ENCODE results near the gene PI16. TPM values are rescaled to one million over a fixed set of nuclear protein-coding genes. Genes with fewer than 3 reads are reported as not detected.

PI16 gene
- polyA plus RNA-seq, 2 donors, result 1.9 to 2.7 TPM

DNA sequence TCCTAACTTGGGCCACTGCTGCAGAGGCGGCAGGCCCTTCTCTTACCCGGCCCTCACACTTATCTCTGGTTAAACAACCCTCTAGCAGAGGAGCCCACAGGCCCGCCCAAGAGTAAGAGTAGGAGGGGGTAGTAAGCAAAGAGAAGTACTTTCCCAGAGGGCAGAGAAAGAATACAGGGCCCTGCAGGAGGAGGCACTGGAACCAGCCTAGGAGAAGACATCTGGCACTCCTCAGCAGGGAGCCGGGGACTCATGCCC, 21.4 kb downstream of the PI16 start:
- 86 to 89% methylated on average over 4 of the region's 4 CpGs for WGBS, 2 donors
- H3K27ac ChIP-seq (ENCODE audit: low read depth in 2 of 2, low read length in 1 of 2), result no peak overlapping the region

DNA sequence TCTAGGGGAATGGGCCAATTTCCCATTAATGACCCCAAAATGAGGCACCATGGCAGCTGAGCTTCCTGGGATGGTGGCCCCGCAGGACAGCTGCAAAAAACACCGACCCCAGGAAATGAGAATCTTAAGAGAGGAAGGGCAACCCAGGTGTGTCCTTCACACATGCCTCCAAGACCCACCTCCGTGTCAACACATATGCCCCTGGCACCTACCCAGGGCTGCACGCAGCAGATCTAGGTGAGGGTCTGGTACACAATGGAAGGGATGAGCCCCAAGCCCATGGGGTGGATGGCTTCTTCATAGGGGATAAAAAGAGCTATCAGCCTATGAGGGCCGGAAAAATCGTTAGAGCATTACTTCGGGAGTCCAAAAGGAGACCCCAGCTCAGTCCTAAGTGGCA, 22.0 kb downstream of the PI16 start:
- no peak overlapping the region for H3K27ac ChIP-seq (ENCODE audit: low read depth in 2 of 2, low read length in 1 of 2)
- H3K4me3 ChIP-seq (ENCODE audit: low read depth in 1 of 2, low read length in 2 of 2), result no peak overlapping the region
- 96% methylated on average over 7 of the region's 7 CpGs for WGBS, 2 donors
- H3K27me3 ChIP-seq (ENCODE audit: control insufficient read depth in 1 of 2, insufficient read depth in 2 of 2, low read length in 2 of 2), result no peaks in the 10 kb centered on the region
- H3K36me3 ChIP-seq (ENCODE audit: control insufficient read depth in 2 of 2, insufficient read depth in 2 of 2, low read length in 1 of 2), result peaks cover 54 to 64% of the 10 kb centered on the region in 2 donors
- H3K9me3 ChIP-seq (ENCODE audit: control insufficient read depth in 2 of 2, insufficient read depth in 1 of 2, low read depth in 1 of 2, low read length in 1 of 2), result no peaks in the 10 kb centered on the region
- H3K4me1 ChIP-seq (ENCODE audit: control insufficient read depth in 2 of 2, insufficient read depth in 2 of 2, low read length in 1 of 2), result peaks cover 0 to 3% of the 10 kb centered on the region in 2 donors

More for the DNA sequence above, 21.4 kb downstream of the PI16 start:
- Histone ChIP-seq H3K27me3 (ENCODE audit: control insufficient read depth in 1 of 2, insufficient read depth in 2 of 2, low read length in 2 of 2) (no peaks in the 10 kb centered on the region), H3K4me3 (ENCODE audit: low read depth in 1 of 2, low read length in 2 of 2) (no peak overlapping the region), H3K36me3 (ENCODE audit: control insufficient read depth in 2 of 2, insufficient read depth in 2 of 2, low read length in 1 of 2) (peaks cover 57 to 66% of the 10 kb centered on the region in 2 donors), H3K9me3 (ENCODE audit: control insufficient read depth in 2 of 2, insufficient read depth in 1 of 2, low read depth in 1 of 2, low read length in 1 of 2) (no peaks in the 10 kb centered on the region), H3K4me1 (ENCODE audit: control insufficient read depth in 2 of 2, insufficient read depth in 2 of 2, low read length in 1 of 2) (peaks cover 0 to 4% of the 10 kb centered on the region in 2 donors)

DNA sequence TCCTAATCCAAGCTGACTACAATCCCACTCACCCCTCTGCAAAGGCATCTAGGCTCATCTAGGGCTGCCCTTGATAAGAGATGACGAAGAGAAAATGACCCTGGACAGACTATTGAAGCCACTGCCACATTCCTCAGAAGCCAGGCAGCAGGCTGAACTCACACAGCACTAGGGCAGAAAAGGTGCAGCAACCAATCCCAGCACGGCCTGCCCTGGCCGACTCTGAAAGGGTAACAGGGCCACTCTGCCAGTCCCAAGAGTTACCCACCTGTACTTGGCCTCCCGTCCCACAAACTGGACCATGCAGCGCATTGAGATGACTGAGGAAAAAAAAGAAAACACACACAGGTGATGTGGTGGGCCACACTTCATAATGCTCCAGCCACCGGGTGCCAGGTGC, 22.4 kb downstream of the PI16 start:
- Histone ChIP-seq H3K27me3 (ENCODE audit: control insufficient read depth in 1 of 2, insufficient read depth in 2 of 2, low read length in 2 of 2) (no peaks in the 10 kb centered on the region), H3K27ac (ENCODE audit: low read depth in 2 of 2, low read length in 1 of 2) (no peak overlapping the region), H3K4me1 (ENCODE audit: control insufficient read depth in 2 of 2, insufficient read depth in 2 of 2, low read length in 1 of 2) (peaks cover 0 to 3% of the 10 kb centered on the region in 2 donors), H3K9me3 (ENCODE audit: control insufficient read depth in 2 of 2, insufficient read depth in 1 of 2, low read depth in 1 of 2, low read length in 1 of 2) (no peaks in the 10 kb centered on the region), H3K36me3 (ENCODE audit: control insufficient read depth in 2 of 2, insufficient read depth in 2 of 2, low read length in 1 of 2) (peaks cover 51 to 59% of the 10 kb centered on the region in 2 donors), H3K4me3 (ENCODE audit: low read depth in 1 of 2, low read length in 2 of 2) (no peak overlapping the region)
- WGBS, 2 donors, result 91 to 95% methylated on average over 6 of the region's 6 CpGs

DNA sequence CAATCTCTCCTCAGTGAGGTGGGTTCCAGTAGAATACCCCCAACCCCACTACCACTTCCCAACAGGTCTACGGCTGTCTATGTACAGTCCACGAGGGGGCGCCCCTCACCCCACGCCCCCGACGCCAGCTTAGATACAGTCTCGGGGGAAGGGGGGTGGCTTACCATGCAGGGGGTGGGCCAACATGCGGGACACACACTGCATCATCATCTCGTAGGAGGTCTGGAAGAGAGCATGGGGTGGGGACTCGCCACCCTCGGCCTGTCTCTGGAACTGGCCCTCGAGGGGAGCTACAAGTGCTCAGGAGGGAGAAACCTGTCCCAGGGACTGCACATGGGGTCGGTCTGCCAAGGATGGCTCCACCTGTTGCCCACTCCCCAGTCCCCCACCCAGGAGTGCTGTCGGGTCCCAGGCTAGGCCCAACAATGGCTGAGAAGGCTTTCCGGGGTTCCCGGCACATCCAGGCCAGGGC, 23.0 kb downstream of the PI16 start:
- 76 to 79% methylated on average over 16 of the region's 16 CpGs for WGBS, 2 donors

DNA sequence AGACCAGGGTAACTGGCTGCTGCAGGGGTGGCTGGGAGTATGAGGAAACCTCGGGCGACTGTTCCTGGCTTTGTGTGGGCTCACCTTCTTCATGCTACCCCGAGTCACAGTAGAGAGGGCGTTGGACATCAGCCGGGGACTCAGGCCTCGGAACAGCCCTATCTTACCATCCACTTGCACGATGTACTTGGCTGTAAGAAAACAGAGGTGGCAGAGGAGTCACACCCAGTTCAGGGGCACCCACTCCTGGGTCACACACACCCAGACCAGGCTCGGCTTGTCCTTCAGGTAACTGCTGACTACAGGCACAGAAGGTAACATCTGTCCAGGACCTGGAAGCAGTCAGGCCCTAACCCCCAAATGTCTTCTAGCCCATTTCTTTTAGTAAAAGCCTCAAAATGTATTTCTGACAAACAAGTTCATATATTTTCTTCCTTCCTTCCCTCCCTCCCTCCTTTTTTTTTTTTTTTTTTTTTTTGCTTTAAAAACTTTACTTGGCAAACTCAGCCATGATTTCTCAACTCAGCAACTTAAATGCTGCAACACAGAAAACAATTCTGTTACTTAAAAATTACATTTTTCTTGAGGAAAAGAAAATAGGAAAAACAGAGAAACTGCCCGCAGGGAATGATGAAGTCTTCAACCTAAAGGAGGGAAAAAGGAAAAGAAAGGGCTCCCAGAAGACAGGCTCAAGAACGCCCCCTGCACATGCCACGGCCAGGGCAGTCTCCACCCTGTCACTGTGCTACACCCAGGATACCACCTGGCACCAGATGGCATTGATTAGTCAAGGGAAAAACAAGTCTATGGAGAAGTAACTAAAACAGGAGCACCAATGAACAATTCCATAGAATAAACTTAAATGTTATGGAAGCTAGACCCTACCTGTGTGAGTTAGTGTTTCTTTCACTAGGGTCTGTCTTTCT, 24.1 kb downstream of the PI16 start:
- peaks cover 37 to 48% of the 10 kb centered on the region in 2 donors for H3K36me3 ChIP-seq (ENCODE audit: control insufficient read depth in 2 of 2, insufficient read depth in 2 of 2, low read length in 1 of 2)
- H3K9me3 ChIP-seq (ENCODE audit: control insufficient read depth in 2 of 2, insufficient read depth in 1 of 2, low read depth in 1 of 2, low read length in 1 of 2), result no peaks in the 10 kb centered on the region
- no peak overlapping the region for H3K4me3 ChIP-seq (ENCODE audit: low read depth in 1 of 2, low read length in 2 of 2)
- peaks cover 0 to 6% of the 10 kb centered on the region in 2 donors for H3K4me1 ChIP-seq (ENCODE audit: control insufficient read depth in 2 of 2, insufficient read depth in 2 of 2, low read length in 1 of 2)
- no peak overlapping the region for H3K27ac ChIP-seq (ENCODE audit: low read depth in 2 of 2, low read length in 1 of 2)
- 88% methylated on average over 11 of the region's 11 CpGs for WGBS, 2 donors
- H3K27me3 ChIP-seq (ENCODE audit: control insufficient read depth in 1 of 2, insufficient read depth in 2 of 2, low read length in 2 of 2), result no peaks in the 10 kb centered on the region

More for the DNA sequence above, 23.0 kb downstream of the PI16 start:
- Histone ChIP-seq H3K36me3 (ENCODE audit: control insufficient read depth in 2 of 2, insufficient read depth in 2 of 2, low read length in 1 of 2) (peaks cover 45 to 54% of the 10 kb centered on the region in 2 donors), H3K27ac (ENCODE audit: low read depth in 2 of 2, low read length in 1 of 2) (no peak overlapping the region), H3K4me3 (ENCODE audit: low read depth in 1 of 2, low read length in 2 of 2) (no peak overlapping the region), H3K4me1 (ENCODE audit: control insufficient read depth in 2 of 2, insufficient read depth in 2 of 2, low read length in 1 of 2) (peaks cover 0 to 3% of the 10 kb centered on the region in 2 donors), H3K9me3 (ENCODE audit: control insufficient read depth in 2 of 2, insufficient read depth in 1 of 2, low read depth in 1 of 2, low read length in 1 of 2) (no peaks in the 10 kb centered on the region), H3K27me3 (ENCODE audit: control insufficient read depth in 1 of 2, insufficient read depth in 2 of 2, low read length in 2 of 2) (no peaks in the 10 kb centered on the region)

DNA sequence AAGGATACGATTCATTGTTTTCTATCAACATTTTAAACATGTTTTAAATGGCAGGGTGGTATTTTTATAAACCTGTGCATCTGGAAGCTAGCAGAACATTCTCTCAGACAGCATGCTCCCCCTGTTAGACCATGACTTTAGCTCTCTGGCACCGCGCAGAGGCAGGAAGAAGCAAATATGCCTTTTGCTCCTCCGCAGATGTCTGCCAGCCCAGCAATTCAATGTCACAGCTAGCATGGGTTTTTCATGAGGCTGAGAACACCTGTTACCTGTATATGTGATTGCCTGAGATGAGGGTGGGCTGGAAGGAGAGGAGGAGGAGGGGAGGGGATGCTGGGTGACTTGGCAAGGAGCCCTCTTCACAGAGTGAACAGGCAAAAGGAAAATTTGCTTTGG, 24.8 kb downstream of the PI16 start:
- Histone ChIP-seq H3K27me3 (ENCODE audit: control insufficient read depth in 1 of 2, insufficient read depth in 2 of 2, low read length in 2 of 2) (no peaks in the 10 kb centered on the region), H3K27ac (ENCODE audit: low read depth in 2 of 2, low read length in 1 of 2) (no peak overlapping the region), H3K4me1 (ENCODE audit: control insufficient read depth in 2 of 2, insufficient read depth in 2 of 2, low read length in 1 of 2) (peaks cover 0 to 6% of the 10 kb centered on the region in 2 donors), H3K9me3 (ENCODE audit: control insufficient read depth in 2 of 2, insufficient read depth in 1 of 2, low read depth in 1 of 2, low read length in 1 of 2) (no peaks in the 10 kb centered on the region), H3K4me3 (ENCODE audit: low read depth in 1 of 2, low read length in 2 of 2) (no peak overlapping the region), H3K36me3 (ENCODE audit: control insufficient read depth in 2 of 2, insufficient read depth in 2 of 2, low read length in 1 of 2) (peaks cover 33 to 42% of the 10 kb centered on the region in 2 donors)
- WGBS, 2 donors, result 40 to 53% methylated on average over 4 of the region's 4 CpGs

DNA sequence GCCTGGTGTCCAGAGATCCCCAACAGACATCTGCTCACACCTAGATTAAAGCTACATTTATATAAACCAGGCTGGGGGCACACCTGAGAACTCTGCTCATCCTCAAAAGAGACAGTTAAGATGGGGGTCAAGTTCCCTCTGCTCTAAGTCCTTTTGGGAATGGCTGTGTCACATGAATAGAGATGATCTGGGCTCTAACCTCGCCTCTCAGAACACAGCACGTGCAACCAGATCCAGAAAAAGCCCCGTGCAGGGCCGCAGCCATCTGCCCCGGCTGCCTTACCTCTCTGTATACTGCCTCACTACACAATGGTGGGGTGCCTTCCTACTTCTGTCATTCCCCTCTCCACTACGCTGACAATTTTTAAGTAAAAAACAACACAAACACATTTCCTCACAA, 25.6 kb downstream of the PI16 start:
- 72 to 73% methylated on average over 6 of the region's 6 CpGs for WGBS, 2 donors
- Histone ChIP-seq H3K27me3 (ENCODE audit: control insufficient read depth in 1 of 2, insufficient read depth in 2 of 2, low read length in 2 of 2) (no peaks in the 10 kb centered on the region), H3K27ac (ENCODE audit: low read depth in 2 of 2, low read length in 1 of 2) (no peak overlapping the region), H3K4me1 (ENCODE audit: control insufficient read depth in 2 of 2, insufficient read depth in 2 of 2, low read length in 1 of 2) (peaks cover 0 to 12% of the 10 kb centered on the region in 2 donors), H3K4me3 (ENCODE audit: low read depth in 1 of 2, low read length in 2 of 2) (no peak overlapping the region), H3K36me3 (ENCODE audit: control insufficient read depth in 2 of 2, insufficient read depth in 2 of 2, low read length in 1 of 2) (peaks cover 32 to 37% of the 10 kb centered on the region in 2 donors), H3K9me3 (ENCODE audit: control insufficient read depth in 2 of 2, insufficient read depth in 1 of 2, low read depth in 1 of 2, low read length in 1 of 2) (no peaks in the 10 kb centered on the region)

DNA sequence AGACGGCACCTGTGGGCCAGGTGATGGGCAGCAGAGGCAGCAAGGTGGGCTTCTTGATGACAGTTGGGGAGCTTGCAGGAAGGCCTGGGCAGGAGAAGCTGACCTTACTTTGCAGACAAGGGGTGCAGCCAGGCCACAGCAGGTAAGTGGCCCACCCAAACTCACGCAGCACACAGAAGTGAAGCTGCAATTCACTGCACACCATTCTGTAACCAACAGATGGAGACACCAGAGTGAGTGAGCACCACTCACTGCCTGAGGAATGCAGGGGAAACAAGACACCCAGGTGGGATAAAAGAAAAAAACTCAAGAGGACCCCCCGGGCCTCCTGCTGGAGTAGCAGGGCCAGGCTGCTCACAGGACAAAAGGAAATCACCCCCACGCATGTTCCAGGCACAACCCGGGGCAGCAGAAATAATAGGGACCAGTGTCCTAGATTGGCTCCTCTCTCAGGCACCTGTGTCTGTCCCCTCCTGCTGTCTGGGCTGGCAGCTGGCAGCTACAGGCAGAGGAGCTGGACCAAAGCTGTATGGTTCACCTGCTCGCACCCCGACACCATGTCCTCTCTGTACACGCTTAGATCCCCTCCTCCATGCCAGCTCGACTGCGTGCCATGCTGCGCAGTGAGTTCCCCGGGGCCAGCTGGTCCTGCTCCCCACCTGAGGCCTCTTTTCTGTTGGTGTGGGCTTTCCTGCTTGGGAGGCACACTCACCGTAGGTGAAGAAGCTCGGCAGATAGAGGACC, 26.5 kb downstream of the PI16 start:
- Histone ChIP-seq H3K4me3 (ENCODE audit: low read depth in 1 of 2, low read length in 2 of 2) (no peak overlapping the region), H3K27me3 (ENCODE audit: control insufficient read depth in 1 of 2, insufficient read depth in 2 of 2, low read length in 2 of 2) (no peaks in the 10 kb centered on the region), H3K4me1 (ENCODE audit: control insufficient read depth in 2 of 2, insufficient read depth in 2 of 2, low read length in 1 of 2) (peaks cover 0 to 12% of the 10 kb centered on the region in 2 donors), H3K27ac (ENCODE audit: low read depth in 2 of 2, low read length in 1 of 2) (no peak overlapping the region), H3K9me3 (ENCODE audit: control insufficient read depth in 2 of 2, insufficient read depth in 1 of 2, low read depth in 1 of 2, low read length in 1 of 2) (no peaks in the 10 kb centered on the region), H3K36me3 (ENCODE audit: control insufficient read depth in 2 of 2, insufficient read depth in 2 of 2, low read length in 1 of 2) (peaks cover 23 to 30% of the 10 kb centered on the region in 2 donors)
- WGBS, 2 donors, result 73 to 75% methylated on average over 14 of the region's 14 CpGs

DNA sequence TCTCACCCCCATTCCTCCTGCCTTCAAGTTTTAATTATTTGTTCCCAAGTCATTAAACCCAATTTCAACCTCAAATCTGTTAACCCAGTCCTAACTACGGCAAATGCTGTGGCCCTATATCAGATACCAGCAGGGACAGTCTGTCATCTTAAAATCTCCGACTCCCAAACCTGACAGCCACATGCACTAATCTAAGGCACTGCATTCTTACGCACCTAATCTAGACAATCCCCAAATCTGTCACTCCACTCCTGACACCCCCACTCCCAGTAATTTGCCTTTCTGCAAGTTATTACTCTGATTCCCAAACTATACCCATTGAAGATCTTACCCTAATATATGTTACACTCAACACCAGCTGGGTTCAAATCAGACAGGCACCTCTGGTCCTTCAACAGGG, 29.0 kb downstream of the PI16 start:
- 94 to 96% methylated on average over 3 of the region's 3 CpGs for WGBS, 2 donors
- Histone ChIP-seq H3K36me3 (ENCODE audit: control insufficient read depth in 2 of 2, insufficient read depth in 2 of 2, low read length in 1 of 2) (peaks cover 2 to 6% of the 10 kb centered on the region in 2 donors), H3K4me3 (ENCODE audit: low read depth in 1 of 2, low read length in 2 of 2) (no peak overlapping the region), H3K9me3 (ENCODE audit: control insufficient read depth in 2 of 2, insufficient read depth in 1 of 2, low read depth in 1 of 2, low read length in 1 of 2) (no peaks in the 10 kb centered on the region), H3K27ac (ENCODE audit: low read depth in 2 of 2, low read length in 1 of 2) (peak overlapping the region in 1 of 2 donors; percentile 24), H3K27me3 (ENCODE audit: control insufficient read depth in 1 of 2, insufficient read depth in 2 of 2, low read length in 2 of 2) (no peaks in the 10 kb centered on the region), H3K4me1 (ENCODE audit: control insufficient read depth in 2 of 2, insufficient read depth in 2 of 2, low read length in 1 of 2) (peaks cover 0 to 14% of the 10 kb centered on the region in 2 donors)

Measured in esophagus (tissue), 2 donors.